Neural crest cell (in vitro differentiated cells): Measurements from ENCODE around the gene CCNB1IP1. TPM values are rescaled to one million over a fixed set of nuclear protein-coding genes. Genes with fewer than 3 reads are reported as not detected.
A peak's percentile ranks its signal among the peaks of the same experiment; 100 is the strongest.

Source experiments
- DNase-seq: peaks from one replicate; pipeline ENCODE4 v3.0.0; 2021; ENCODE audit warnings: low read depth, mixed read lengths, low spot score
- H3K27ac Mint-ChIP-seq: one replicate; pipeline ENCODE4 v1.8.0; 2021; ENCODE audit warnings: mild to moderate bottlenecking, mixed read lengths; ENCODE audit not compliant: unreplicated experiment
- H3K27me3 Mint-ChIP-seq: 2 replicates; pipeline ENCODE4 v1.8.0; 2021; ENCODE audit warnings: low read depth, mild to moderate bottlenecking, mixed read lengths
- H3K36me3 Mint-ChIP-seq: 2 replicates; pipeline ENCODE4 v1.8.0; 2021; ENCODE audit warnings: low read depth, mild to moderate bottlenecking, mixed read lengths
- H3K4me1 Mint-ChIP-seq: 2 replicates; pipeline ENCODE4 v1.8.0; 2021; ENCODE audit warnings: mixed read lengths
- H3K4me3 Mint-ChIP-seq: one replicate; pipeline ENCODE4 v1.8.0; 2021; ENCODE audit warnings: mild to moderate bottlenecking, mixed read lengths
- H3K9me3 Mint-ChIP-seq: 2 replicates; pipeline ENCODE4 v1.8.0; 2021; ENCODE audit warnings: mixed read lengths
- CTCF ChIP-seq: fragments of 200-600 bp; sonication (generic); conservative IDR thresholded peaks from 2 replicates; pipeline ENCODE4 v1.5.0; 2021; ENCODE audit warnings: antibody characterized with exemption, mild to moderate bottlenecking
- total RNA-seq: library from RNA; stranded (reverse); gene quantifications from 2 replicates; pipeline ENCODE4 v1.2.1, GENCODE V29; 2021

Gene CCNB1IP1
- total RNA-seq, 1 donor from 2014 or later: 127 TPM

GRCh38 chr14:20262642-20263128 lies 70.4 kb downstream of the CCNB1IP1 start:
- Mint-ChIP-seq H3K36me3 (peaks cover 2% of the 10 kb centered on the region), H3K9me3 (peaks cover 5% of the 10 kb centered on the region), H3K27ac (peak overlapping the region; percentile 50), H3K4me3 (no peak overlapping the region), H3K27me3 (no peaks in the 10 kb centered on the region), H3K4me1 (no peaks in the 10 kb centered on the region)
- TF ChIP-seq CTCF: no peak
- no peak for DNase-seq

Other genes starting within 250 kb of the CCNB1IP1 start
- gene OR4K17, start 222.5 kb downstream of the CCNB1IP1 start, total RNA-seq: not detected in 2 replicates
- not detected in 2 replicates for gene OR4N5, start 194.5 kb downstream of the CCNB1IP1 start, total RNA-seq
- gene OR11G2, start 142.4 kb downstream of the CCNB1IP1 start, total RNA-seq: not detected in 2 replicates
- gene OR11H6, start 109.6 kb downstream of the CCNB1IP1 start, total RNA-seq: not detected in 2 replicates
- not detected in 2 replicates for gene OR11H7, start 104.3 kb downstream of the CCNB1IP1 start, total RNA-seq
- not detected in 2 replicates for gene OR11H4, start 94.0 kb downstream of the CCNB1IP1 start, total RNA-seq
- gene TTC5, start 27.3 kb downstream of the CCNB1IP1 start, total RNA-seq: 25.6 and 25.8 TPM in 2 replicates
- gene PARP2, start 10.4 kb upstream of the CCNB1IP1 start, total RNA-seq: 50.7 and 53.2 TPM in 2 replicates
- 12.7 and 13.7 TPM in 2 replicates for gene TEP1, start 80.2 kb upstream of the CCNB1IP1 start, total RNA-seq
- 0.07 TPM in 1 of 2 replicates, not detected in the other for gene KLHL33, start 102.9 kb upstream of the CCNB1IP1 start, total RNA-seq
- gene OSGEP, start 121.5 kb upstream of the CCNB1IP1 start, total RNA-seq: 67.3 and 68.1 TPM in 2 replicates
- gene APEX1, start 121.9 kb upstream of the CCNB1IP1 start, total RNA-seq: 433 and 437 TPM in 2 replicates
- 36.0 and 40.8 TPM in 2 replicates for gene PIP4P1, start 128.2 kb upstream of the CCNB1IP1 start, total RNA-seq
- 35.1 and 40.8 TPM in 2 replicates for gene PNP, start 136.1 kb upstream of the CCNB1IP1 start, total RNA-seq
- gene RNASE10, start 172.3 kb upstream of the CCNB1IP1 start, total RNA-seq: 0.52 and 1.2 TPM in 2 replicates
- not detected in 2 replicates for gene RNASE9, start 227.8 kb upstream of the CCNB1IP1 start, total RNA-seq